Mucosa of descending colon (tissue), 3 donors: ENCODE measurements around the gene PSAP. TPM values are rescaled to one million over a fixed set of nuclear protein-coding genes. Genes with fewer than 3 reads are reported as not detected.
"Not testable (repeated sequence)": the region's sequence is repeated elsewhere in the genome, so short reads cannot be mapped to it uniquely, and the experiment has no call there.

Experiments
- ATAC-seq: fragments of 200-7000 bp; cut with Tn5 transposase; one replicate; pipeline ENCODE4 v1.9.1; 2020; ENCODE audit warnings: mild to moderate bottlenecking, moderate library complexity
- DNase-seq, 3 donors: peaks; one replicate each; pipeline ENCODE4 v3.0.0-alpha.2; 2020
- H3K36me3 ChIP-seq: fragments of 200-600 bp; one replicate; pipeline ENCODE4 v1.8.0; 2021; ENCODE audit warnings: low read depth, mild to moderate bottlenecking
- H3K4me1 ChIP-seq: fragments of 200-600 bp; one replicate; pipeline ENCODE4 v1.8.0; 2021; ENCODE audit warnings: low read depth, mild to moderate bottlenecking
- H3K4me3 ChIP-seq: fragments of 200-600 bp; one replicate; pipeline ENCODE4 v1.8.0; 2021; ENCODE audit warnings: mild to moderate bottlenecking
- H3K9me3 ChIP-seq: fragments of 200-600 bp; one replicate; pipeline ENCODE4 v1.8.0; 2021; ENCODE audit warnings: mild to moderate bottlenecking
- intact Hi-C, 2 donors: fragments of 100-400 bp; cut with DNase I in 1 of 2; cut with micrococcal nuclease in 1 of 2; formaldehyde crosslinking; loops; one replicate each; pipeline versions ENCODE4 v1.11.0 to v1.11.1; 2022; cut with DNase I, micrococcal nuclease
- total RNA-seq, 3 donors: library from RNA; stranded (reverse); fragmentation: NEBNext Ultra II Directional in 2 of 3; extraction: Animal tissue kit (Norgen Biotek cat#: 25700) in 2 of 3; gene quantifications; one replicate each; pipeline versions ENCODE4 v1.2.1 to v1.2.4, GENCODE V29; 2021 to 2023
- TF ChIP-seq, protein P1 (sequence below): fragments of 200-600 bp; IDR thresholded peaks from one replicate; pipeline ENCODE4 v1.8.0; 2022; ENCODE audit warnings: antibody characterized with exemption, mild to moderate bottlenecking
- donor health status: DM: no; HTN: no; CAD: no; lungs with moderate emphysema.
- donor health status: DM: no; HTN: no; CAD: no.
- donor health status: DM: no; HTN: yes; CAD: no.

Gene PSAP
- total RNA-seq, 3 donors from 2014 or later: 561 to 810 (median 653) TPM

DNA sequence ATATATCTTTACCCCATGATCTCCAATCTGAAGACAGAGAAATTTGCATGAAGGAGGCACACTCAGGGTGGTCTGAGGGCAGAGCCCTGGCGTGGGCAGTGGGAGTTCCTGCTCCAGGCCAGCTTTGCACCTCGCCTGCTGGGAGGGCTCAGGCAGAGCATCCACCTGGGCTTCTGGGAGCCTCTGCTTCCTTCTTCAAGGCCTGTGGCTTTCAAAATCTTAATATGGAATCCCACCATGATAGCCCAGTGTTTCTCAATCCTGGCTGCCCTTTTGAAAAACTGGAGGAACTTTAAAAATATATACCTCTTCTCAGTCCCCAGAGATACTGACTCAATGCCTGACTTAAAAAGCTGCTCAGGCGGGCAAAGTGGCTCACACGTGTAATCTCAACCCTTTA, 36.7 kb upstream of the PSAP start:
- no peak for DNase-seq
- ATAC-seq: no peak
- H3K9me3 ChIP-seq: no peaks in the 10 kb centered on the region
- H3K36me3 ChIP-seq: no peaks in the 10 kb centered on the region
- intact Hi-C loops: no loop called here
- TF ChIP-seq, protein P1, sequence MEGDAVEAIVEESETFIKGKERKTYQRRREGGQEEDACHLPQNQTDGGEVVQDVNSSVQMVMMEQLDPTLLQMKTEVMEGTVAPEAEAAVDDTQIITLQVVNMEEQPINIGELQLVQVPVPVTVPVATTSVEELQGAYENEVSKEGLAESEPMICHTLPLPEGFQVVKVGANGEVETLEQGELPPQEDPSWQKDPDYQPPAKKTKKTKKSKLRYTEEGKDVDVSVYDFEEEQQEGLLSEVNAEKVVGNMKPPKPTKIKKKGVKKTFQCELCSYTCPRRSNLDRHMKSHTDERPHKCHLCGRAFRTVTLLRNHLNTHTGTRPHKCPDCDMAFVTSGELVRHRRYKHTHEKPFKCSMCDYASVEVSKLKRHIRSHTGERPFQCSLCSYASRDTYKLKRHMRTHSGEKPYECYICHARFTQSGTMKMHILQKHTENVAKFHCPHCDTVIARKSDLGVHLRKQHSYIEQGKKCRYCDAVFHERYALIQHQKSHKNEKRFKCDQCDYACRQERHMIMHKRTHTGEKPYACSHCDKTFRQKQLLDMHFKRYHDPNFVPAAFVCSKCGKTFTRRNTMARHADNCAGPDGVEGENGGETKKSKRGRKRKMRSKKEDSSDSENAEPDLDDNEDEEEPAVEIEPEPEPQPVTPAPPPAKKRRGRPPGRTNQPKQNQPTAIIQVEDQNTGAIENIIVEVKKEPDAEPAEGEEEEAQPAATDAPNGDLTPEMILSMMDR: no peak
- peaks cover 10% of the 10 kb centered on the region for H3K4me1 ChIP-seq
- no peak overlapping the region for H3K4me3 ChIP-seq

DNA sequence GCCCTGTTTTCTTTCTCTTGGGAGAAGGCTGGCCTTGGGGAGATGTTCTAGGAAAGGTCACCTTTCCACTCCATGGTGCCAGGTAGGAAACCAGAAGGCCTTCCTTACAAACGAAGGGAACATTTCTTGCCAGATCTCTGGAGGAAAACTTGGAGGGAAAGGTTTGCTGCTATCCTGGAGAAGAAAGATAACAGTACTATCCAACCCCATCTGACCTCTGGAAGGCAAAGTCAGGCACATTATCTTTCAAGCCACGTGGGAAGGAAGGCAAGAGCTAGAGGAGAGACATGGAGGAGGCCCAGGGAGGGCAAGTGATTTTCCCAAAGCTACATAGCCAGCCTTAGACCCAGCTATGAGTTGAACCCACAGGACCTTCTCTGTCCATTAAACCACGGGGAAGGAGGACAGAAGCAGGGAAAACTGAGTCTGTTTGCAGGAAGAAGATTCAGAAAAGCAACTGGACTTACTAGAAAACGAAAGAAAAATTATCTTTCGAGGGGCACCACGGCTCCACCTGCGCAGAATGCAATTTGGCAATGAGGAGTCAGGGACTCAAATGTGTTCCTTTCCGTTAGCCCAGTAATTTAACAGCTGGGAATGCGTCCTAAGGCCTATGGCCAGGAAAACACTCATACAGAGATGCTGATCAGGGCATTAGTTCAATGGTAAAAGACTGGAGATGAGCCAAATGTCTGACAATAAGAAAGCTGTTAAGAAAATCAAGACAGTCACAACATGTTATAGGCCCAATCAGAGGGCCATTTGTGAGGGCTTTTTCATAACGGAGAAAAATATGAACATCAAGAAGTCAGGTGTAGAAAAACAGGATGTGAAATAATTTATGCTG, 32.0 kb upstream of the PSAP start:
- ATAC-seq (no peak), DNase-seq (no peak)
- Histone ChIP-seq H3K4me1 (no peaks in the 10 kb centered on the region), H3K36me3 (no peaks in the 10 kb centered on the region), H3K9me3 (no peaks in the 10 kb centered on the region), H3K4me3 (no peak overlapping the region)
- TF ChIP-seq, protein P1: no peak
- intact Hi-C loops: no loop called here

DNA sequence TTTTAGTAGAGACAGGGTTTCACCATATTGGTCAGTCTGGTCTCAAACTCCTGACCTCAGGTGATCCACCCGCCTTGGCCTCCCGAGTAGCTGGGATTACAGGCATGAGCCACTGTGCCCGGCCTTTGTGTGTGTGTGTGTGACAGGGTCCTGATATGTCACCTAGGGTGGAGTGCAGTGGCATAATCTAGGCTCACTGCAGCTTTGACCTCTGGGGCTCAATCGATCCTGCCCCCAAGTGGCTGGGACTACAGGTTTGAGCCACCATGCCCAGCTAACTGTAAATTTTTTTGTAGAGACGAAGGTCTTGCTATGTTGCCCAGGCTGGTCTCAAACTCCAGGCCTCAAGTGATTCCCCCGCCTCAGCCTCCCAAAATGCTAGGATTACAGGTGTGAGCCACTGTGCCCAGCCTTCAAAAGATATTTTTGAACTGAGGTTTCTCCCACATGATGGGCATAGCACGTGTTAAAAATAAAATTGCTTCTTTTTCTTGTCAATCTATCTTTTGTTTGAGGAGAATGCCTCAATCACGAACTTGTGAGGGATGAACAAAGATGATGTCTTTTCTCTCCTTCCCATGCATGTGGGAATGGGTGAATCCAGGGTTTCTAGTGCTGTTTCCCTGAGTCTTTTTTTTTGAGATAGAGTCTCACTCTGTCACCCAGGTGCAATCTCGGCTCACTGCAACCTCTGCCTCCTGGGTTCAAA, 30.8 kb upstream of the PSAP start:
- Histone ChIP-seq H3K4me3 (no peak overlapping the region), H3K4me1 (no peaks in the 10 kb centered on the region), H3K9me3 (no peaks in the 10 kb centered on the region), H3K36me3 (no peaks in the 10 kb centered on the region)
- TF ChIP-seq, protein P1: no peak
- intact Hi-C loops: no loop called here
- no peak for ATAC-seq
- DNase-seq: peak in 1 of 3 donors; percentile 15

DNA sequence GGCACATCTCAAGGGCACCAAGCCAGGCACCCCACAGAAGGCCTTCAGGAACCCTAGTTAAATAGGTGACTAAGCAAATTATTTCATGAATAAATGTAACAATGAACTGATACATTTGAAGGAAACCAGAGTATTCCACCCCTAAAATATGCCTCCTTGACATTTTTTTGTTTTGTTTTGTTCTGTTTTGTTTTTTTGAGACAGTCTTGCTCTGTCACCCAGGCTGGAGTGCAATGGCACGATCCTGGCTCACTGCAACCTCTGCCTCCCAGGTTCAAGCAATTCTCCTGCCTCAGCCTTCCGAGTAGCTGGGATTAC, 30.2 kb upstream of the PSAP start:
- H3K9me3 ChIP-seq, H3K4me1 ChIP-seq, intact Hi-C loops, H3K36me3 ChIP-seq, DNase-seq, ATAC-seq, H3K4me3 ChIP-seq: not testable (repeated sequence)

DNA sequence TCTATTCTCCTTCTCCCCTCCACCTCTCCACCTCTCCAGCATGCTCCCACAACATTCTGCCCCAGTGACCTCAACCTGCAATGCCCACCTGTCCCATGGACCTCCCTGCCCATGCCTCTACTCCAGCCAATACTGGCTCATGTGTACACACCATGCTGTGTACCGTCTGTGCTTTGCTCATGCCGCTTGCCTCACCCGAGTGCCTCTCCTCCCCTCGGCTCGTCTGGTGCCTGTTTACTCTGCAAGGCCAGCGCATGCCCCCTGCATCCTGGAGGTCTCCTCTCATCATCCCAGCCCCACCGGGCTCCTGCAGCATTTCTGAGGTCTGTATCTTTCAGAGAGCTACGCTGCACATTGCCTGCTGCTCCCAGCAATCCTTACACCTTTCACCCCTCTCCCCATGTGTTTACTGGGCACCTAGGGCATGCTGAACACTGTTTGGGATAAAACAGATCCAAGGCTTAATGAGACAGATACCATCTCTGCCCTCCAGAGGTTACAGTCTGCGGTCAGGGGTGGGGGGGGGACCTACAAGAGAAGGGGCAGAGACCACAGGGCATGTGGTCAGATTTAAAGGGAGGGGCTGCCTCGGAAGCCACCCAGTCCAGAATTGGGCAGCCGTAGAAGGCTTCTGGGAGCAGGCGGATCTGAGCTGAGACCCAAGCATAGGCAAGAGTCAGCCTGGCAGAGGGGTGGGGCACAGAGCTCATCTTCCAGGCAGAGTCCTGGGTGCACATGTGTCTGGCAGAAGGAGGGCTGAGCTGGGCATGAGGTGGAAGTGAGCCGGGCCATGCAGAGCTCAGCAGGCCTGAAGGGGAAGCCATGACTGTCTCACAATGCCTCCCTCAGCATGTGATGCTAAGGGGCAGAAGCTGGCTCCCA, 29.6 kb upstream of the PSAP start:
- DNase-seq (peak in 1 of 3 donors; percentile 57), ATAC-seq (peak; percentile 32)
- Histone ChIP-seq H3K4me1 (no peaks in the 10 kb centered on the region), H3K4me3 (no peak overlapping the region), H3K9me3 (no peaks in the 10 kb centered on the region), H3K36me3 (no peaks in the 10 kb centered on the region)
- TF ChIP-seq, protein P1: no peak
- intact Hi-C loops: no loop called here
